Measurements from ENCODE around the gene WDFY3.

Gene WDFY3

GRCh38 chr4:84780719-84781118 is 185.8 kb downstream of the WDFY3 start:
- Histone ChIP-seq H3K27ac (no peak overlapping the region), H3K36me3 (ENCODE audit: insufficient read depth) (no peaks in the 10 kb centered on the region), H3K4me1 (ENCODE audit: low read depth, poor library complexity, severe bottlenecking) (no peaks in the 10 kb centered on the region)

GRCh38 chr4:84778041-84778440 is 188.4 kb downstream of the WDFY3 start:
- Histone ChIP-seq H3K36me3 (ENCODE audit: insufficient read depth) (no peaks in the 10 kb centered on the region), H3K4me3 (IDR thresholded peaks at IDR 0.05; ENCODE audit: insufficient read depth, low read depth, low read length) (no peak overlapping the region), H3K27me3 (ENCODE audit: insufficient read depth, low read depth) (no peaks in the 10 kb centered on the region), H3K9ac (no peak overlapping the region), H3K27ac (no peak overlapping the region), H3K4me2 (no peak overlapping the region), H3K4me1 (ENCODE audit: low read depth, poor library complexity, severe bottlenecking) (no peaks in the 10 kb centered on the region), H4K20me1 (ENCODE audit: insufficient read depth) (no peaks in the 10 kb centered on the region), H3K79me2 (ENCODE audit: insufficient read depth, low read depth) (no peaks in the 10 kb centered on the region), H2AFZ (ENCODE audit: low read depth) (no peak overlapping the region)
- TF ChIP-seq CTCF (conservative IDR thresholded peaks at IDR 0.05; ENCODE audit: low read depth, low read length): no peak

More at GRCh38 chr4:84780719-84781118, 185.8 kb downstream of the WDFY3 start:
- Histone ChIP-seq H3K27me3 (ENCODE audit: insufficient read depth, low read depth) (no peaks in the 10 kb centered on the region), H3K79me2 (ENCODE audit: insufficient read depth, low read depth) (no peaks in the 10 kb centered on the region), H3K4me3 (IDR thresholded peaks at IDR 0.05; ENCODE audit: insufficient read depth, low read depth, low read length) (no peak overlapping the region), H3K9ac (no peak overlapping the region), H2AFZ (ENCODE audit: low read depth) (no peak overlapping the region), H4K20me1 (ENCODE audit: insufficient read depth) (no peaks in the 10 kb centered on the region), H3K4me2 (no peak overlapping the region)
- no peak for TF ChIP-seq CTCF (conservative IDR thresholded peaks at IDR 0.05; ENCODE audit: low read depth, low read length)

GRCh38 chr4:84767168-84767567 is 199.3 kb downstream of the WDFY3 start:
- Histone ChIP-seq H3K4me1 (ENCODE audit: low read depth, poor library complexity, severe bottlenecking) (no peaks in the 10 kb centered on the region), H2AFZ (ENCODE audit: low read depth) (no peak overlapping the region), H3K27me3 (ENCODE audit: insufficient read depth, low read depth) (no peaks in the 10 kb centered on the region), H3K79me2 (ENCODE audit: insufficient read depth, low read depth) (no peaks in the 10 kb centered on the region), H3K27ac (no peak overlapping the region), H3K4me2 (no peak overlapping the region), H3K36me3 (ENCODE audit: insufficient read depth) (no peaks in the 10 kb centered on the region), H3K4me3 (IDR thresholded peaks at IDR 0.05; ENCODE audit: insufficient read depth, low read depth, low read length) (no peak overlapping the region), H3K9ac (no peak overlapping the region), H4K20me1 (ENCODE audit: insufficient read depth) (no peaks in the 10 kb centered on the region)
- TF ChIP-seq CTCF (conservative IDR thresholded peaks at IDR 0.05; ENCODE audit: low read depth, low read length): no peak

GRCh38 chr4:84753321-84753972 is 213.0 kb downstream of the WDFY3 start:
- no peaks in the 10 kb centered on the region for H3K27me3 ChIP-seq (ENCODE audit: insufficient read depth, low read depth)
- no peak overlapping the region for H2AFZ ChIP-seq (ENCODE audit: low read depth)
- no peak overlapping the region for H3K4me2 ChIP-seq
- no peaks in the 10 kb centered on the region for H3K79me2 ChIP-seq (ENCODE audit: insufficient read depth, low read depth)
- H3K4me1 ChIP-seq (ENCODE audit: low read depth, poor library complexity, severe bottlenecking): peaks cover 9% of the 10 kb centered on the region
- no peak overlapping the region for H3K9ac ChIP-seq
- no peak overlapping the region for H3K4me3 ChIP-seq (IDR thresholded peaks at IDR 0.05; ENCODE audit: insufficient read depth, low read depth, low read length)
- H3K27ac ChIP-seq: no peak overlapping the region
- TF ChIP-seq CTCF (conservative IDR thresholded peaks at IDR 0.05; ENCODE audit: low read depth, low read length): no peak
- no peaks in the 10 kb centered on the region for H3K36me3 ChIP-seq (ENCODE audit: insufficient read depth)
- no peaks in the 10 kb centered on the region for H4K20me1 ChIP-seq (ENCODE audit: insufficient read depth)

Data from KMS-11 (cell line).